HUDEP-2 (cell line): ENCODE data around the gene DNAJC18.
A peak's percentile ranks its signal among the peaks of the same experiment; 100 is the strongest.
"Not testable (repeated sequence)": the region's sequence is repeated elsewhere in the genome, so short reads cannot be mapped to it uniquely, and the experiment has no call there.

Experiments
- DNase-seq, 76 experiments: peaks; one replicate each; lab custom pipeline; 2025; ENCODE audit not compliant: unreplicated experiment in 76 of 76; lab: John Stamatoyannopoulos, UW

The DNAJC18 gene

DNA sequence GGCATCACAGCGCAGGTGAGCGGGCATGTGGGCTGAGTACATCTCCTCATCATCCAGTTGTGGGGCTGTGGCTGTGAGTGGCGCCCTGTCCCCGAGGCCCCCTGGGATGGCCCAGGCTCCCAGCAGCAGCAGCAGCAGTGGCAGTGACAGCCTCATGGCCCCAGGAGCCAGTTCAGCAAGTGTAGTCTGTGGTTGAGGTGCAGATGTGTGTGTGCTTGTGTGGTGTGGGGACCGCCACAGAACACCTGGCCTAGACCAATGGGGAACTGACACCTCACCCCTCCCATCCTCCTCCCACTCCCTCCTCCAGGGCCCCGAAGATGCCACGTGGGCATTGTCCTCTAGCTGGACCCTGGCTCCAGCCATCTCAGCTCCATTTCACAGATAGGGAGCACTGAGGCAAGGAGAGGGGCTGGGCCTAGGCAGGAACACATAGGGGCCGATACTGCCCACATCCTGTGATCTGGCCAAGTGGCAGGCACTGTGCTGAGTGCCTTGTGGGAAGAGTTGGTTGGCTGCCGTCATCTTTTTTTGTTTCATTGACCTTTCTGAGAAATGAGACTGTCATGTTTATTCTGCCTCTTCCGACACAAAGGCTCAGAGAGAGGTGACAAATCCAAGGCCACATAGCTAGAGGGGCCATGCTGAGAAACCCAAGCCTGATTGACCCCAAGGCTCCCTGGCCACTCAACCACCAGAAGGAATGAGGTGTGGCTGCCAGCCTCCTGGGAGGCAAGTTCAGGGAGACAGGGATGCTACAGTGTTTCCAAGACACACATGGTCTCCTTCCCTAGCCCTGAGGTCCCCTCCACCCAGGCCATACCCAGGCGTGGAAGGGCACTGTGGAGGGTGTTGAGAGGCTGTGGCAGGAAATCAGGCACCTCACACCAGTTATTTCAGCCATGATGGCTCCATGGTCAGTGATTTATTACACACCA, 49.4 kb downstream of the DNAJC18 start, which contains the start of gene MZB1:
Gene MZB1 (minus strand): TSS at position 213 of the 938 bp plus-strand sequence. CDS start 57 bp downstream, at position 156.
- no peak for DNase-seq

DNA sequence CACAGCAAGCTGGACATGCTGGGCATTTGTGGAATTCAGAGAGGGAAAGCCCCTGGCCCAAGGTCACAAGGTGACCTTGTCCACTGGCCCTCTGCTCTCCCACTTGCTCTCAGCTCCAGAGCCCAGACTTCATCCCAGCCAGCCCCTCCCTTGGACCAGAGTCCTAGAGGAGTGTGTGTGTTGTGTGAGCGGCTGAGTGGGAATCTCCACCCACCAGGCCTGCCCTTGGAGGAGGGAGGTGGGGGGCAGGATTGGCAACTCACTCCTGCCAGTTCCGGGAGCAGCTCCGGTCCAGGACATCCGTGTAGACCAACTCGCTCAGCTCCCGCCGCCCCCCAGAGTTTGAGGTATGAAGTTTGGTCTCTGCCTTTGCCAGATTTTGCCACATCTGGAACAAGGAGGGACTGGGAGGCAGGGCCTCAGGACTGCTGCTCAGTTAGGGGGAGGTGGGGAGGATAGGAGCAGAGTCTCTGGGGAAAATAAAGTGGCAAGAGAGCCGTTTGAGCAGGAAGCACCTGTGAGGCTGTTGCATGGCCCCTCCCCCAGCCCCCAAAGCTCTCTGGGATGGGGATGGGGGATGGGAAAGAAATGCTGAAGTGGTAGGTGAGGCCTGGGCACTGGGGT, 51.0 kb downstream of the DNAJC18 start:
- no peak for DNase-seq

- DNase-seq: no peak
These were observed 51.6 kb downstream of the DNAJC18 start for GRCh38 chr5:139387611-139388197.

DNA sequence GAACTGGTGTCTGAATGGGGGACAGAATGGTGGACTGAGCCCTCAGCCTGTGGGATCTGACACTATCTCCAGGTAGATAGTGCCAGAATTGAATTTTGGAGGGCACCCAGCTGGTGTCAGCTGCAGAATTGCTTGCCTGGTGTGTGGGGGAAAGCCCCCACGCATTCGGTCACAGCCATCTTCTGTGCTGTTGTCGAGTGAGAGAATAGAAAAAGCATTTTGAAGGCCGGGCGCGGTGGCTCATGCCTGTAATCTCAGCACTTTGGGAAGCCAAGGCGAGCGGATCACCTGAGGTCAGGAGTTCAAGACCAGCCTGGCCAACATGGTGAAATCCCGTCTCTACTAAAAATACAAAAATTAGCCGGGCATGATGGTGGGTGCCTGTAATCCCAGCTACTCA, 52.4 kb downstream of the DNAJC18 start:
- not testable (repeated sequence) for DNase-seq

- DNase-seq: no peak
These were observed 53.3 kb downstream of the DNAJC18 start for GRCh38 chr5:139386050-139386438.

- peak in 18 of 76 experiments; percentile 8 to 37 (median 20) for DNase-seq
These were observed 54.0 kb downstream of the DNAJC18 start for GRCh38 chr5:139385061-139386049.

DNA sequence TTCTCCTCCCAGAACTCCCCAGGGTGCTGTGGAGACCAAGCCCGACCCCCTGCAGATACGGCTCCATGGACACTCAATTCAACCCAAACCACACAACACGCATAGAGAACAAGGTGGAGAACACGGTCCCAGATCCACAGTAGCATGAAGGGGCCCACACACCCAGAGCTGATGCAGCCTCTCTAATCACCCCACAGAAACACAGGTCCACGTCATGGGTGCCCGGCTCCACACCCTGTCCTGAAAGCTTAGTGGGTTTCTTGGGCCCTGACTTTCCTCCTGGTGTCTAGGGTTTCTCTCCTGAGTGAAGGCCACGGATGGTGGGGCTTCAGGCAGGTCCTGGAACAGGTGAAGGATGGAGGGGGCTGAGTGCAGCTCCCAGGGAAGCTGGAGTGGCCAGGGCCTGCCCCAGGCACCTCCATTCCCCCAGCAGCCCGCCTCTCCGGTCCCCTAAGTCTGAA, 54.7 kb downstream of the DNAJC18 start:
- no peak for DNase-seq

- DNase-seq: no peak
These were observed 55.2 kb downstream of the DNAJC18 start for GRCh38 chr5:139383993-139384590.

GRCh38 chr5:139383275-139383992, 55.9 kb downstream of the DNAJC18 start, which contains the start of gene SLC23A1:
Gene SLC23A1, minus strand, starts transcription at chr5:139383297. Its CDS starts 44 bp downstream, at chr5:139383253.
- no peak for DNase-seq

DNA sequence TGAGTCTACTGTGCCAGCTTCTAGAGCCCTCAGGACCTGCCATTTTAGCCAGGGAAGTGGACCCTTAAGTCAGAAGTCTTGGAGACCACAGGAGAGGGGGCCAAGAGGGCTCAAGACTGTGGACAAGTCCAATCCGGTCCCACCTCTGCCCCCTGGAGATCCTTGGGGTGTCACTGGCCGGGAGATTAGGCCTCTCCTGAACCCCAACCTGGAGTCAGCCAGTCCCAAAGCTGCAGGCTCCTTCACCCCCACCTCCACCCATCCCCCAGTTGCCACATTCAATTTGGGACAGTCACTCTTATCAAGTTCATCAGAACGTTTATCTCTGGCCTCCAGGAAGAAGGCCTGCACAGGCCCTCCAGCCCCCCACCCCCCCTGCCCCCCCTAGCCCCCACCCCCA, 56.5 kb downstream of the DNAJC18 start:
- no peak for DNase-seq

GRCh38 chr5:139381837-139382761, 57.2 kb downstream of the DNAJC18 start:
- no peak for DNase-seq

GRCh38 chr5:139379626-139380449, 59.5 kb downstream of the DNAJC18 start:
- no peak for DNase-seq

GRCh38 chr5:139378941-139379361, 60.4 kb downstream of the DNAJC18 start:
- no peak for DNase-seq

DNA sequence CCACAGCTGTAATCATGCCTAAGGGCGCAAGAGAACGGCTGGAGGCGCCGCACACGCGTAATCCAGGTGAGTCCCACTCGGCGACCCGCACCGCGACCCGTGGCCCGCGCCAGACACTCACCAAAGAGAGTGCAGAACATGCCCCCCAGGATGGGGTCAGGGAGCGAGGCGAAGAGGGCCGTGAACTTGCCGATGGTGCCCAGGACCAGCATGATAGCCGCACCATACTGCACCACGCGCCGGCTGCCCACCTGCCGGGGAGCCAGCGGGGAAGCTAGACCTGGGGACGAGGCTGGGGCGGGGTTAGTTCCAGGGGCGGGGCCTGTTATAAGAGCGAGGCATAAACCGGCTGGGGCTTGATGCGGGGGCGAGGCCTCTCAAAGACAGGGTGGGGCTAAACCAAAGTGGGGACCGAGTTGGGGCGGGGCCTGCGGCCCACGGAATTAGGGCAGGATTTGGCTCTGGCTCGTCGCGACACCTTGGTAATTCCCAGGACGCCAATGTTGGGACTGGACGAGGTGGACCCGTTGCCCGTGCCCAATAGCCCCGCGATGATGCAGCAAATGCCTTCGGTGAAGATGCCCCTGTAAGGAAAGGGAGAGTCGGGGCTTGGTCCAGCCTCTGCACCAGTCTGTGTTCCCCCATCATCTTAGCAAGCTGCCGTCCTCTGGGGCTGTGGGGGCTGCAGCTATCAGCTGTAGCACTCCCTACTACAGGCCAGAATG, 61.1 kb downstream of the DNAJC18 start:
- peak in 4 of 76 experiments; percentile 7 to 19 (median 8) for DNase-seq

- DNase-seq: no peak
These were observed 62.1 kb downstream of the DNAJC18 start for GRCh38 chr5:139377226-139377625.

- no peak for DNase-seq
These were observed 63.0 kb downstream of the DNAJC18 start for GRCh38 chr5:139376364-139376763.
